ENCODE measurements around the gene TMEM209. TPM values are rescaled to one million over a fixed set of nuclear protein-coding genes. Genes with fewer than 3 reads are reported as not detected.

TMEM209 gene
- polyA plus RNA-seq, 2 of the 4 experiments (the other 2 are of a cell fraction) = 12.8 to 36.6 TPM

DNA sequence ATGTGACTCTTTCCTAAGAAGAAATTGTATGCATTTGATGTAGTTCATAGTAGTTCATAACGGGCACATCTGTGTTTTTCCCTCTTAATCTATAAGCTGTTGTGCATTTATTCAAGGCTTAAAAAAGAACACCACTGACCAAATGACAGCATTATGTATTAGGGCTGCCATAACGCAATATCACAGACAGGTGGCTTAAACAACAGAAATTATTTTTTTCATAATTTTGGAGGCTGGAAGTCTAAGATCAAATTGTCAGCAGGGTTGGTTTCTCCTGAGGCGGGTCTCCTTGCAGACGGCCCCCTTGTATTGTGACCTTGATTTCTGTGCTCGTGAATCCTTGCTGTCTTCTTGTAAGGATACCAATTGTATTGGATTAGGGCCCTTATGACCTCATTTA lies 1.8 kb upstream of the TMEM209 start:
- H3K4me3 ChIP-seq = no peak overlapping the region
- H3K4me2 ChIP-seq = no peak overlapping the region
- TF ChIP-seq NPAS2 (CRISPR knock-in tag; IDR thresholded peaks at IDR 0.05; ENCODE audit: borderline replicate concordance) (no peak), ESRRA (IDR thresholded peaks at IDR 0.05; ENCODE audit: borderline replicate concordance, low read length) (no peak), GATA3 (IDR thresholded peaks at IDR 0.05; ENCODE audit: borderline replicate concordance) (no peak), RARB (CRISPR knock-in tag; IDR thresholded peaks at IDR 0.05) (no peak), KDM1A (IDR thresholded peaks at IDR 0.05; ENCODE audit: low read depth) (no peak), JUN (IDR thresholded peaks at IDR 0.05) (no peak), EHF (CRISPR knock-in tag; IDR thresholded peaks at IDR 0.05) (no peak), KDM5A (IDR thresholded peaks at IDR 0.05) (no peak), RAD21 (conservative IDR thresholded peaks at IDR 0.05 in 1 of 2, IDR thresholded peaks at IDR 0.05 in 1 of 2) (no peak), POLR2AphosphoS2 (conservative IDR thresholded peaks at IDR 0.05; ENCODE audit: low read length) (no peak), CHD4 (IDR thresholded peaks at IDR 0.05; ENCODE audit: borderline replicate concordance) (no peak), TP53 (CRISPR knock-in tag; IDR thresholded peaks at IDR 0.05) (no peak), BHLHE40 (IDR thresholded peaks at IDR 0.05; ENCODE audit: low read depth, low read length) (no peak), HEYL (CRISPR knock-in tag; IDR thresholded peaks at IDR 0.05) (no peak), CBX2 (IDR thresholded peaks at IDR 0.05; ENCODE audit: borderline replicate concordance, low read depth) (no peak)
- TF ChIP-seq, protein P1, sequence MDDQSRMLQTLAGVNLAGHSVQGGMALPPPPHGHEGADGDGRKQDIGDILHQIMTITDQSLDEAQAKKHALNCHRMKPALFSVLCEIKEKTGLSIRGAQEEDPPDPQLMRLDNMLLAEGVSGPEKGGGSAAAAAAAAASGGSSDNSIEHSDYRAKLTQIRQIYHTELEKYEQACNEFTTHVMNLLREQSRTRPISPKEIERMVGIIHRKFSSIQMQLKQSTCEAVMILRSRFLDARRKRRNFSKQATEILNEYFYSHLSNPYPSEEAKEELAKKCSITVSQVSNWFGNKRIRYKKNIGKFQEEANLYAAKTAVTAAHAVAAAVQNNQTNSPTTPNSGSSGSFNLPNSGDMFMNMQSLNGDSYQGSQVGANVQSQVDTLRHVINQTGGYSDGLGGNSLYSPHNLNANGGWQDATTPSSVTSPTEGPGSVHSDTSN (IDR thresholded peaks at IDR 0.05) = no peak
- TF ChIP-seq, protein P2, sequence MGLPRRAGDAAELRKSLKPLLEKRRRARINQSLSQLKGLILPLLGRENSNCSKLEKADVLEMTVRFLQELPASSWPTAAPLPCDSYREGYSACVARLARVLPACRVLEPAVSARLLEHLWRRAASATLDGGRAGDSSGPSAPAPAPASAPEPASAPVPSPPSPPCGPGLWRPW (IDR thresholded peaks at IDR 0.05) = no peak
- TF ChIP-seq, protein P3, sequence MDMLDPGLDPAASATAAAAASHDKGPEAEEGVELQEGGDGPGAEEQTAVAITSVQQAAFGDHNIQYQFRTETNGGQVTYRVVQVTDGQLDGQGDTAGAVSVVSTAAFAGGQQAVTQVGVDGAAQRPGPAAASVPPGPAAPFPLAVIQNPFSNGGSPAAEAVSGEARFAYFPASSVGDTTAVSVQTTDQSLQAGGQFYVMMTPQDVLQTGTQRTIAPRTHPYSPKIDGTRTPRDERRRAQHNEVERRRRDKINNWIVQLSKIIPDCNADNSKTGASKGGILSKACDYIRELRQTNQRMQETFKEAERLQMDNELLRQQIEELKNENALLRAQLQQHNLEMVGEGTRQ (IDR thresholded peaks at IDR 0.05) = no peak
- no peaks in the 10 kb centered on the region for H3K9me3 ChIP-seq
- no peak for DNase-seq (ENCODE audit: low read depth in 1 of 2, low spot score in 1 of 2)
- H3K4me1 ChIP-seq = peaks cover 9% of the 10 kb centered on the region; the same call in 2 of the 3 replicates
- no peak overlapping the region for H3K27ac ChIP-seq
- POLR2A ChIA-PET = no interaction called here
- 78% methylated on average over 5 of the region's 5 CpGs for WGBS (ENCODE audit: missing lambda C conversion rate)
- no peak for ATAC-seq
- CTCF ChIA-PET = interaction anchor here (1.0 kb wide), 1 partner anchor 8 kb away, joined by 6 read pairs; no protein-coding TSS in a partner anchor
- no peak for FAIRE-seq

DNA sequence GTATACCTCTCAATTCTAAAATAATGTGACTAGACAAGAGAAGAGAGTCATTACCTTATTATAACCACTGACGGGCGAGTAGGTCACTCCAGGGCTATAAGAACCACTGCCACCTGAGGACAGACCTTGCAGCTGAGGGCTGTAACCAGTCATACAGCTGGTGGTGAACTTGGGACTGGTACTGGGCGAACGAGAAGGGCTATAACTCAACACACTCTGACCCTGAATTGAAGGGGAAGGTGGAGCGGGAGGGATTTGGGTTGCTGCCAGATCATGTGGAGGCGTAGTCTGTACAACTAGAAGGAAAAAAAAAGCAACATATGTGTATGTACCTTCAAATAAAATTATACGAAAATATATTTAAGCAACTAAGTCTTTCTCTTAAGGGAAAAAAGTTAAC lies 3.4 kb downstream of the TMEM209 start:
- TF ChIP-seq POLR2A (IDR thresholded peaks at IDR 0.05; ENCODE audit: low read length) = no peak
- TF ChIP-seq, protein P3 (IDR thresholded peaks at IDR 0.05) = no peak
- TF ChIP-seq RCOR1 (IDR thresholded peaks at IDR 0.05; ENCODE audit: low read depth, low read length) = no peak
- TF ChIP-seq HOXA7 (CRISPR knock-in tag; IDR thresholded peaks at IDR 0.05) = no peak
- no peak for TF ChIP-seq BHLHE40 (IDR thresholded peaks at IDR 0.05; ENCODE audit: low read depth, low read length)
- TF ChIP-seq ZNF302 (CRISPR knock-in tag; IDR thresholded peaks at IDR 0.05) = no peak
- no peak for TF ChIP-seq ESRRA (IDR thresholded peaks at IDR 0.05; ENCODE audit: borderline replicate concordance, low read length)
- TF ChIP-seq RAD21 (conservative IDR thresholded peaks at IDR 0.05 in 1 of 2, IDR thresholded peaks at IDR 0.05 in 1 of 2) = no peak
- no peak for TF ChIP-seq JUNB (IDR thresholded peaks at IDR 0.05)
- TF ChIP-seq, protein P4, sequence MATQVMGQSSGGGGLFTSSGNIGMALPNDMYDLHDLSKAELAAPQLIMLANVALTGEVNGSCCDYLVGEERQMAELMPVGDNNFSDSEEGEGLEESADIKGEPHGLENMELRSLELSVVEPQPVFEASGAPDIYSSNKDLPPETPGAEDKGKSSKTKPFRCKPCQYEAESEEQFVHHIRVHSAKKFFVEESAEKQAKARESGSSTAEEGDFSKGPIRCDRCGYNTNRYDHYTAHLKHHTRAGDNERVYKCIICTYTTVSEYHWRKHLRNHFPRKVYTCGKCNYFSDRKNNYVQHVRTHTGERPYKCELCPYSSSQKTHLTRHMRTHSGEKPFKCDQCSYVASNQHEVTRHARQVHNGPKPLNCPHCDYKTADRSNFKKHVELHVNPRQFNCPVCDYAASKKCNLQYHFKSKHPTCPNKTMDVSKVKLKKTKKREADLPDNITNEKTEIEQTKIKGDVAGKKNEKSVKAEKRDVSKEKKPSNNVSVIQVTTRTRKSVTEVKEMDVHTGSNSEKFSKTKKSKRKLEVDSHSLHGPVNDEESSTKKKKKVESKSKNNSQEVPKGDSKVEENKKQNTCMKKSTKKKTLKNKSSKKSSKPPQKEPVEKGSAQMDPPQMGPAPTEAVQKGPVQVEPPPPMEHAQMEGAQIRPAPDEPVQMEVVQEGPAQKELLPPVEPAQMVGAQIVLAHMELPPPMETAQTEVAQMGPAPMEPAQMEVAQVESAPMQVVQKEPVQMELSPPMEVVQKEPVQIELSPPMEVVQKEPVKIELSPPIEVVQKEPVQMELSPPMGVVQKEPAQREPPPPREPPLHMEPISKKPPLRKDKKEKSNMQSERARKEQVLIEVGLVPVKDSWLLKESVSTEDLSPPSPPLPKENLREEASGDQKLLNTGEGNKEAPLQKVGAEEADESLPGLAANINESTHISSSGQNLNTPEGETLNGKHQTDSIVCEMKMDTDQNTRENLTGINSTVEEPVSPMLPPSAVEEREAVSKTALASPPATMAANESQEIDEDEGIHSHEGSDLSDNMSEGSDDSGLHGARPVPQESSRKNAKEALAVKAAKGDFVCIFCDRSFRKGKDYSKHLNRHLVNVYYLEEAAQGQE (IDR thresholded peaks at IDR 0.05) = no peak
- TF ChIP-seq HEYL (CRISPR knock-in tag; IDR thresholded peaks at IDR 0.05) = no peak
- ATAC-seq (no peak), FAIRE-seq (no peak), DNase-seq (ENCODE audit: low read depth in 1 of 2, low spot score in 1 of 2) (no peak)
- Histone ChIP-seq H3K27ac (no peak overlapping the region), H3K4me3 (no peak overlapping the region), H3K9me3 (no peaks in the 10 kb centered on the region), H3K4me1 (peaks cover 9% of the 10 kb centered on the region; the same call in 2 of the 3 replicates), H3K4me2 (no peak overlapping the region)
- POLR2A ChIA-PET = no interaction called here
- CTCF ChIA-PET = interaction anchor here (0.7 kb wide), 1 partner anchor 15 kb away, joined by 3 read pairs; no protein-coding TSS in a partner anchor
- WGBS (ENCODE audit: missing lambda C conversion rate) = 94% methylated on average over 7 of the region's 7 CpGs

Measured in A549 (cell line).